T follicular helper cell (primary cell): ENCODE measurements around the gene CEMP1.
A peak's percentile ranks its signal among the peaks of the same experiment; 100 is the strongest.

ENCODE experiments used
- DNase-seq: peaks from one replicate; pipeline ENCODE4 v3.0.0-alpha.2; 2020; ENCODE audit warnings: low read depth

CEMP1 gene

DNA sequence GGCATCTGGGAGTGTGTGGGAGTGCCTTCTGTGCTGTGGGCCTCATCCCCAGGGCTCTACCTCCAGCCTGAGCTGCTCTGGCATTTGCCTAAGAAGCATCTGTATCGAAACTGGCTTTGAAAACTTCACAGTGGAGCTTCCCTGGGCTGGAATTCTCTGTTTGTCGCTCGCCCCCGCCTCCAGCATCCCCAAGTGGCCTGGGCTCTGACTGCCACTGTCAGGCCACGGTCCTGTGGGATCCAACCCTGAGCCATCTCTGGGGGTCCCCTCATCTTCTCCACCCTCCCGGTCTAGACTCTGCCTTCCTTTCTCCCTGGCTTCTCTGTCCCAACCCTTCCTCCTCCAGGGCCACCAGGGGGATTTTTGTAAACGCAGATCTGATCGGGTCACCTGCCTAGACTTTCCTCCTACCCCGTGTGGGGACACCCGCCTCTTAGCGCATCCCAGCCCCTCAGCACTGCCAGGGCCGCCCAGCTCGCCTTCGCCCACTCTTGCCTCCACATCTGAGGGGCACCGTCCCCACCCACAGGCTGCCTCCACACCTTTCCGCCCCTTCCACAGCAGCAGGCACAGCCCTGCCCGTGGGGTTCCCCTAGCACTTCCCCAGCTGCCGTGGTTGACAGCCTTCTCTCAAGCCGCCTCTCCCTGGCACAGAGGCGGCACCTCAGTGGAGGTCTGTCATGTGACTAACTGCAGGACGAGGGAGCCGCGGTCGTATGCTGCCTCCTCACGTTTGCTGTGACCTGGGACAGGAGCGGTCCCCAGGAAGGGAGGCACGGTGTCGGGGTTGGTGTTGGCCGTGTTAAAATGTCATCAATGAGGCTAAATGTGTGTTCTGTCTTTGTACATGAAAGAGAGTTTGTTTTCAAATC lies 44.3 kb downstream of the CEMP1 start:
- peak; percentile 73 for DNase-seq

DNA sequence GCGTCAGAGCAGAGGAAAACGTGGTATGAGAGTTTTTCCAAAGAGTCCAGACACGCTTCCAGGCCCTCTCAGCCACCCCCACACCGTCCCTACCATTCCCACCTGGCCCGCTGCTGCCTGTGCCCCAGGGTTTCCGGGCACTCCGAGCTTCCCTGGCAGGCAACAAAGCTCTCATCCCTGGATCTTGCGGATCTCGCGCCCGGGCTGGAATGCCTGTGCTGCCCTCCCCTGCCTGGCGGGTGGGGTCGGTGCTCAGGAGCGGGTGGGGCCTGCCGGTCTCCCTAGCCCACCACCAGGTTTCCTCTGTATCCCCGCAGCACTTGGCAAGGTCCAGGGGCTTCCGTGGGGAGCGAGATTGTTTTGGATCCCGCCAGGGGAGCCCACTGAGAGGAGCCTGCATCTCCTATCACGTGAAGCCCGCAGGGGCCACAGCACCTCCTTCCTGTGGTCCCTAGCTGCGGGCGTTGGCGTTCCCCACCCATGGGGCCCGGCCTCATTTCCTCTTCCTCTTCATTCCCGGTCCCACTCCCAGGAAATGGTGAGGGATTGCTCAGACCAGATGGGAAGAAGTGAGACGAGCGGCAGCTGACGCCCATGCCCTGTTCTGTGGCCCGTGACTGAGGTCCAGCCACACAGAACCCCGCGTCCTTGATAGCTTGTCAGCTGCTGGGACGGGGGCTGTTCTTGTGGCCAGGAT lies 45.2 kb downstream of the CEMP1 start:
- DNase-seq, result no peak

DNA sequence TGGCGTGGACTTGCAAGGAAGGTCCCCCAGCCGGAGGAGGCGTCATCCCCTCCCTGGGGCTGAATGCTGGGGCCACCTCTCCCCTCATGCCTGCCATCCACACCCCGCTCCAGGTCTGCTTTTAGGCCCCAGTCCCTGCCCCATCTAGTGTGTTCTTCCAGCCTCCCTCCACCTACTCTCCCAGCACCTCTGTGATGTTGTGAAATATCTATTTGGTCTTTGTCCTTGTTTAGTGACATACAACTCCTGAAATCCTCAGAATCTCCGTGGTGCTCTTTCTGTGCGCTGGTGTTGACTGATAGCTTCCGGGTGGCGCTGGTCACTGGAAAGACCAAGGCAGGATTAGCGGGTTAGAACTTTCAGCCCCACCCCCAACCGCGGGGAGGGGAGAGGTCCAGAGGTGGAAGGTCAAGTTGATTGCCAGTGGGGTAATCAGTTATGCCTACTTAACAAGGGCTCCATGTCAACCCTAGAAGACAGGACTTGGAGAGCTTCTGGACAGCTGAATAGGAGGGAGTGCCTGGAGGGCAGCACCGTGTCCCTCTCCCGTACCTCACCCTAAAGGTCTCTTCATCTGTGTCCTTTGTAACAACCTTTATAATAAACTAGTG lies 46.2 kb downstream of the CEMP1 start:
- DNase-seq, result no peak

DNA sequence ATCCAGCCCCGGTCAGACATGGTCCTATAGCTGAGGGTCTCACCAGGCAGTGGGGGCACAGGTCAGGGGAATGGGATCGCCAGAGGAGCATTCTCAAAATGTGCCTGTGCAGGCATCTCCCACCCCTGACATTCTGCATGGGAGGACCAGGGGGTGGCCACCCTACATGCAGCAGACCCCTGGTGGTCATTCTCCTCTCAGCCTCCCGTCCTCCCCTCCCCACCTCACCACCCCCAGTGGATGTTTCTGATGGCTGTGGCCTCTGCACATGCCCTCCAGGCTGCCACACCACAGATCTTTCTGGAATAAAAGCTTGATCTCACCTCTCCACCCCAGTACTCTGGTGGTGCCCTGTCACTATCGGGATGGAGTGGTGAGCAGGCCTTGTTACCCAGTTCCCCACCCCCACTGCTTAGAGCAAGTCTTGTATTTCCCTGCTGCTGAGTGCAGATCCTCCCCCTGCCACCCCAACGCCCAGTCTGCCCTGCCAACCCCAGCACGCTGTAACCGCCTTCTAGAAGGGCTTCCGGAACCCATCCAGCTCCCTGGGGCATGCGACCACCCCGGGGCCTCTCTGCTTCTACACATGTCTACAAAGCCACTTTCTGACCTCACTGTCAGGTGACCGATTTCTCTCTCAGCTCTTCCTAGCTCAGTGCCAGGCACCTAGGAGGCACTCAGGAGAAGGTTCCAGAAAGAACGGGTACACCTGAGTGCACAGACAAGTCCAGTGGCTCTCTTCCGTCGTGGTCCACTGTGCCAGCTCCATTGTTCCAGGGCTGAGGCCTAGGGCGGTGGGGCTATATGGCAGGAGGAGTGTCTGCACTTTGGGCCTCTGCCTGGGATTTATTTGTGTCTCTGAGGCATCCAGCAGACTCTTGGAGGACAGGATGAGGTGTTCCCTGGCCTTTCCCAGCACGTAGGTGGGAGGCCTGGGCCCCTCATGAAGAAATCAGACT lies 47.0 kb downstream of the CEMP1 start:
- DNase-seq, result no peak

DNA sequence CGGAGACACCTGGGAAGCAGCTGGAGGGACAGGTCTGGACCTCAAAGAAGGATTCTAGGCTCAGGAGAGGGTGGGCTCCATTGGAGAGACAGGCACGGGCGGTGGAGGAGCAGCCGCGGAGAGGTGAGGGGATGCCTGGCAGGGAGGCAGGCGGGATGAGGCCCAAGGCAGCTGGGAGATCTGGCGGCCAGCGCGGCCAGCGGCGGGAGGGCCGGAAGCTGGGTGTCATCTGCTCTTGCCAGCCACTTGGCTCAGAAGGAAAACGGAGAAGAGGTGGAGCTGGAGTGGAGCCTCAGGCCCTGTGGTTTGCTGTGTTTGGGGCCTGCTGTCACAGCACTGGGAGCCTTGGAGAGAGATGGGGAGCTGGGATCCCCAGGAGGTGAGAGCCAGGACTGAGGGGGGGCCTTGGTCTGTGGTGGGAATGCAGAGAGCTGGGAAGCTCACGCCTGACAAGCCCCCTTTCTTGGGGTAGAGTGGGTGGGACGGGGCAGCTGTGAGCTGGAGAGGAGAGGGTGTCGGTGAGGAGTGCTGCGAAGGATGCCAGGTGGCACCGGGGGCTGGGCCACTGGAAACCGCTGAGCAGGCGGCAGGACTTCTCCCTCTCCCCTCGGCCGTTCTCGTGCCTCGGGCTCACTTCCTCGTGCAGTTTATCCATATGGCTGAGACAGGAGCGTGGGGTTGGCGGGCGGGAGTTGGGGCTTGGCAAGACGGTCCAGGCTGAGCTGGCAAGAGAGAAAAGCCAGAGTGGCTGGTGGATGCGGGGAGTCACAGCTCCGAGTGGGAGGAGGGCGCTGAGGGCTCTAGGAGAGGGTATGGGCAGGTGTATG lies 48.3 kb downstream of the CEMP1 start:
- DNase-seq, result no peak

DNA sequence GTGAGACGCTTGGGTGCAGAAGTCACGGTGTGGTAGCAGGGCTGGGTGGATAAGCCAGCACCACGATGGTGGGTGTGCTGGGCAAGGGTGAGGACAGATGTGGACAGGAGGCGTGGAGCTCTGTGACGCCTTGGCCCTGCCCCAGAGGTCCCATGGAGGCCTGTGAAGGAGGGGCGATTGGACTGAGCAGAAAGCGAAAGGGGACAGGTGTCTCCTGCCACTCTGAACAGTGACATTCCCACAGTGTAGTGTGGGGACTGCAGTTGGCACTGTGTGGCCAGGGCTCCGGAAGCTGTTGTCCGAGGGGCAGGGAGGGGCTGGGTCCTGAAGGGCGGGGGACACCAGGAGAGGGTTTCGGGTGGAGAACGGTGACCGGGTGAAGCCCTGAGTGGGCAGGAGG lies 49.0 kb downstream of the CEMP1 start:
- no peak for DNase-seq

DNA sequence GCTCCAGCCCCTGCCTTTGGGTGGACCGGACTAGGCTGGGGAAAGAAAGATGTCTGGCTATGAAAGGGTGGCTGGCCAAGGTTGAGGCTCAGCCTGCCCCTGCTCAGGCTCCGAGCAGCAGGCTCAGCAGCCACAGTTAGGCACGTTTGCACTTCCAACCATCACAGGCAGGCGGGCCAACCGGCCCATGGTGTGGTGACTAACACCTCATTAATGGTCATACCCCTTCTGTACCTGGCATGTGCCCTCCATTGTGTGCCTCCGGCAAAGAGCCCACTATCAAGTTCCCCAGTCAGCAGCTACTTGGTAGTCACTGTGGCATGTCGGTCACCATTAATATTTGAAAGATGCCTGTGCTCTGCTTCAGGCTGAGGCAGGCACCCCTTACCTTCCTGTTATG lies 49.5 kb downstream of the CEMP1 start:
- no peak for DNase-seq

DNA sequence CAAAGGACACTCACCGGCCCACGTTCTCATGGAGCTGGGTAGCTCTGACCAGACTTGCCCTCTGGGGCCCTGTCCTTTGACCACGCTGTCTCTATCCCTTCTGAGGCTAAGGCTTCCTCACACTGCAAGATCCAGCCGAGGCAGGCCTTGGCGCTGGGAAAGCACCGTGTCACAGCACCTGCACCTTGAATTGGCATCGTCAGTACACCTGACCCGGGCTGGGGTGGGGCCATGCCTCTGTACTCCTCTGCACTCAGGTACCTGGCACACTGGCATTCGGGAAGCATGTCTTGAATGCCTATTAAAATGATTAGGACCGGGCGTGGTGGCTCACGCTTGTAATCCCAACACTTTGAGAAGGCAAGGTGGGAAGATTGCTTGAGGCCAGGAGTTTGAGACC lies 50.3 kb downstream of the CEMP1 start:
- DNase-seq, result no peak
